Activated T-helper 1 cell treated with anti-CD3 and anti-CD28 coated beads, Interleukin-2, amount 50 U/mL, for 16 hours (primary cell): ENCODE data around the gene CGB5.
A peak's percentile ranks its signal among the peaks of the same experiment; 100 is the strongest.
"Not testable (repeated sequence)": the region's sequence is repeated elsewhere in the genome, so short reads cannot be mapped to it uniquely, and the experiment has no call there.

Source experiments
- DNase-seq, 2 donors: peaks; one replicate each; pipeline ENCODE4 v3.0.0-alpha.2; 2020; ENCODE audit warnings: low read depth in 1 of 2, low spot score in 1 of 2

The CGB5 gene

GRCh38 chr19:49020931-49021895 lies 22.4 kb upstream of the CGB5 start:
- no peak for DNase-seq

DNA sequence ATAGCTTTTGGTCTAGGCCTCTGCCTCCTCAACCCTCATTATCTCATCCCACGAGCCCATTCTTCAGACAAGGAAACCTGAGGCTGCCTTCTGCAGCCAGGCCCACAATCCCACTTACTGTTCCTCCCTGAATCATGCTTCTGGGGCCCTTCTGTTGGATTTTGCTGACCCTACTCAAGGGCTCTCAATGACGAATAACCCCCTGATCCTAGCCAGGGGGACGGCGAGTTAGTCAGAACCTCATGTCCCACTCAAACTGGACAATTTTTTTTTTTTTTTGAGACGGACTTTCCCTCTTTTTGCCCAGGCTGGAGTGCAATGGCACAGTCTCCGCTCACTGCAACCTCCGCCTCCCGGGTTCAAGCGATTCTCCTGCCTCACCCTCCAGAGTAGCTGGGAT lies 21.5 kb upstream of the CGB5 start:
- no peak for DNase-seq

GRCh38 chr19:49024233-49024632 lies 19.4 kb upstream of the CGB5 start, which contains the start of gene CGB3:
Gene CGB3, minus strand, starts transcription at chr19:49024333. Its CDS starts 362 bp downstream, at chr19:49023971.
- not testable (repeated sequence) for DNase-seq

DNA sequence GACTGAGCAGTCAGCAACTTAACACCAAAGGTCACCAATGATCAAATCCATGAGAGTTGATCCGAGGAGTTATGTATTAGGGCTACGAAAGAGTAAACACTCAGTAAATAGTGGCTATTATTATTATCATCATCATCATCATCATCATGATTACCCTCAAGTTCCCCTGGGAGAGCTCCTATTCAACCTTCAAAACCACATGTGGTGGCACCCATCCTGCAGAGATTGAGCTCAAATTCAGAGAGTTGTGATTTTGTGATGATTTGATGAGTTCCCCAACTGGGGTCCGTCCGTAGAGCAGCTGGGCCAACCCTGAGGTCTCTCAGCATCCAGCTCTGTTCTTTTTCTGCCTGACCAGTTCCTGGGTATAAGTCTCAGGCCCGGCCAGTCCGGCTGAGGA lies 18.6 kb upstream of the CGB5 start:
- DNase-seq, result not testable (repeated sequence)

DNA sequence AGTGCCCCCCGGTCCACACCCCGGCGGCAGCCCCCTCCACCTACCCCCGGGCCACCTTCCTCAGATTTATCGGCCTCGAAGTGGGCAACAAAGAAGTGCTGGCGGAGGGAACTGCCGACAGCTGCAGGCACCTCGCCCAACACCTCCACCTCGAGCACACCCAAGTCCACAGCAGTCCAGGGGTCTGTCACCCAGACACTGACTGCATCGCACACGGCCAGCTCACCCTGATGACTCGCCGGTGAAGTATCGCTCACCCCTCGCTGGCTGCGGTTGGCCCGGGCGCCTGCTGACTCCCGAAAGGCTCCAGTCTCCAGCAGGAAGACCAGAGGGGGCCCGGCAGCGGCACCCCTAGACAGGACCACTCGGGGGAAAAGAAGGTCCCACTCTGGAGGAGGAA lies 18.0 kb upstream of the CGB5 start:
- DNase-seq, result not testable (repeated sequence)

DNA sequence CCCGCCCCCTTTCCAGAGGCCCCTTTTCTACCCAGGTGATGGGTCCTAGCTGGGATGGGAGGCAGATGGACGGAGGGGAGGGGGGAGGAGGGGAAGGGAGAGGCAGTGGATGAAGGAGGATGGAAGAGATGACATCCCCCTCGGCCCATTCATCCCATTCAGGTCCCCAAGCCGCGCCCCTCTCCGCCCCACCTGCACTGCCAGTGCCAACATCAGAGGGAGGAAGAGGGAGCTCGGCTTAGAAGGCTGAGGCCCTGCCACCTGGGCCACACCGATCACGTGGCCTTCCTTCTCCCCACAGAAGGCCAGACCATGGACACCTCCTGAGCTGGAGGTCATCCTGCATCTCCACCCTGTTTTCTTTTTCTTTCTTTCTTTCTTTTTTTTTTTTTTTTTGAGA lies 15.0 kb upstream of the CGB5 start:
- not testable (repeated sequence) for DNase-seq

- DNase-seq, result not testable (repeated sequence)
Observed at GRCh38 chr19:49029749-49030148, 13.9 kb upstream of the CGB5 start.

DNA sequence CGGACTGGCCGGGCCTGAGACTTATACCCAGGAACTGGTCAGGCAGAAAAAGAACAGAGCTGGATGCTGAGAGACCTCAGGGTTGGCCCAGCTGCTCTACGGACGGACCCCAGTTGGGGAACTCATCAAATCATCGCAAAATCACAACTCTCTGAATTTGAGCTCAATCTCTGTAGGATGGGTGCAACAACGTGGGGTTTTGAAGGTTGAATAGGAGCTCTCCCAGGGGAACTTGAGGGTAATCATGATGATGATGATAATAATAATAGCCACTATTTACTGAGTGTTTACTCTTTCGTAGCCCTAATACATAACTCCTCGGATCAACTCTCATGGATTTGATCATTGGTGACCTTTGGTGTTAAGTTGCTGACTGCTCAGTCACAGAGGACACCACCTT lies 13.3 kb upstream of the CGB5 start:
- not testable (repeated sequence) for DNase-seq

DNA sequence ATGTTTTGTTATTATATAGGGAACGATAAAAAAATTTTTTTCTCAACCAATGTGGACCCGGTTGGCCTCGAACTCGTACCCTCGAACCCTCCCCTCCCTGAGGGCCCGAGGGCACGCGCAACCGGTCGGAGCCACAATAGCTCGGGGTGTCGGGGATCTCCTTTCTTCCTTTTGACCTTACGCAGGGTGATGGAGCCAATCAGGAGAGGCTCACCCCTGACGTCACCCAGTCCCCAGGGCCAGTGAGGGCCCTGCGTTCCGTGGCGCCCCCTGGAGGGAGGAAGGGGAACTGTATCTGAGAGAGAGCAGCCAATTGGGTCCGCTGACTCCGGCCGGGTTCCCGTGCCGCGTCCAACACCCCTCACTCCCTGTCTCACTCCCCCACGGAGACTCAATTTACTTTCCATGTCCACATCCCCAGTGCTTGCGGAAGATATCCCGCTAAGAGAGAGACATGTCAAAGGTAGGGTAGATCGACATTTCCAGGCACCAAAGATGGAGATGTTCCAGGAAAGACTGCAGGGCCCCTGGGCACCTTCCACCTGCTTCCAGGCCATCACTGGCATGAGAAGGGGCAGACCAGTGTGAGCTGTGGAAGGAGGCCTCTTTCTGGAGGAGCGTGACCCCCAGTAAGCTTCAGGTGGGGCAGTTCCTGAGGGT lies 11.9 kb upstream of the CGB5 start, which contains the start of gene CGB2:
TSS of gene CGB2 (plus strand) at position 249 of the 660 bp plus-strand sequence. CDS start at position 455, 206 bp downstream.
- DNase-seq, result peak in 1 of 2 donors; percentile 57

DNA sequence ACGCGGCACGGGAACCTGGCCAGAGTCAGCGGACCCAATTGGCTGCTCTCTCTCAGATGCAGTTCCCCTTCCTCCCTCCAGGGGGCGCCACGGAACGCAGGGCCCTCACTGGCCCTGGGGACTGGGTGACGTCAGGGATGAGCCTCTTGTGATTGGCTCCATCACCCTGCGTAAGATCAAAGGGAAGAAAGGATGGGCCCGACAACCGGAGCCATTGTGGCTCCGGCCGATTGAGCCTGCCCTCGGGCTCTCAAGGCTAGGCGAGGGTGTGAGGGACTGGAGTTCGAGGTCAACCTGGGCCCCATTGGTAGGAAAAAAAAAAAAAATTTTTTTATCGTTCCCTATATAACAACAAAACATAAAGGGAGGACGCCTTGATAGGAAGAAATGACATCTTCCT lies 6.8 kb upstream of the CGB5 start, which contains the start of gene CGB1:
TSS of gene CGB1 (minus strand) at position 81 of the 400 bp plus-strand sequence. CDS start 184 bp downstream, outside the sequence.
- DNase-seq, result not testable (repeated sequence)

DNA sequence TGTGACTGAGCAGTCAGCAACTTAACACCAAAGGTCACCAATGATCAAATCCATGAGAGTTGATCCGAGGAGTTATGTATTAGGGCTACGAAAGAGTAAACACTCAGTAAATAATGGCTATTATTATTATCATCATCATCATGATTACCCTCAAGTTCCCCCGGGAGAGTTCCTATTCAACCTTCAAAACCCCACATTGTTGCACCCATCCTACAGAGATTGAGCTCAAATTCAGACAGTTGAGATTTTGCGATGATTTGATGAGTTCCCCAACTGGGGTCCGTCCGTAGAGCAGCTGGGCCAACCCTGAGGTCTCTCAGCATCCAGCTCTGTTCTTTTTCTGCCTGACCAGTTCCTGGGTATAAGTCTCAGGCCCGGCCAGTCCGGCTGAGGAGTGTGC lies 5.5 kb upstream of the CGB5 start:
- DNase-seq, result not testable (repeated sequence)

DNA sequence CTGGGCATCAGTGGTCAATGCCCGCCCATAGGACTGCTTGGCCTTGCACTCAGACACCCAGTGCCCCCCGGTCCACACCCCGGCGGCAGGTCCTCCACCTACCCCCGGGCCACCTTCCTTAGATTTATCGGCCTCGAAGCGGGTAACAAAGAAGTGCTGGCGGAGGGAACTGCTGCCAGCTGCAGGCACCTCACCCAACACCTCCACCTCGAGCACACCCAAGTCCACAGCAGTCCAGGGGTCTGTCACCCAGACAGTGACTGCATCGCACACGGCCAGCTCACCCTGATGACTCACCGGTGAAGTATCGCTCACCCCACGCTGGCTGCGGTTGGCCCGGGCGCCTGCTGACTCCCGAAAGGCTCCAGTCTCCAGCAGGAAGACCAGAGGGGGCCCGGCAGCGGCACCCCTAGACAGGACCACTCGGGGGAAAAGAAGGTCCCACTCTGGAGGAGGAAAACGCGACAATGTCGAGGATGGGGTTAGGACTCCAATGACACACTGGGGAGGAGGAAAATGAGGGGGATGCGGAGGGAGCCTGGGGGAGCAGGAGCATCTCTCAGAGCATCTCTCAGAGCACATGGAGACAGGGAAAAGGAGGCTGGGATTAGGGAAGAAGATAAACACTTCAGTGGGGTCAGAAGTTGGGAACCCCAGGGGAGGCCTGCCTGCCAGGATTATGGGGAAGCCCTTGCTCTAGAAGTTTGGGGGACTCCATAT lies 4.9 kb upstream of the CGB5 start:
- not testable (repeated sequence) for DNase-seq

- DNase-seq, result not testable (repeated sequence)
Observed at GRCh38 chr19:49039736-49040135, 3.9 kb upstream of the CGB5 start.

- no peak for DNase-seq
Observed at GRCh38 chr19:49042177-49042576, 1.5 kb upstream of the CGB5 start.

- not testable (repeated sequence) for DNase-seq
Observed at GRCh38 chr19:49042666-49043065, 982 bp upstream of the CGB5 start.

- DNase-seq, result not testable (repeated sequence)
Observed at GRCh38 chr19:49049011-49049410, 5.4 kb downstream of the CGB5 start, which contains the start of gene CGB8. Gene CGB8, minus strand, starts transcription at chr19:49049111. Its CDS starts 372 bp downstream, at chr19:49048739.

GRCh38 chr19:49049834-49050233 lies 6.2 kb downstream of the CGB5 start:
- DNase-seq, result not testable (repeated sequence)

DNA sequence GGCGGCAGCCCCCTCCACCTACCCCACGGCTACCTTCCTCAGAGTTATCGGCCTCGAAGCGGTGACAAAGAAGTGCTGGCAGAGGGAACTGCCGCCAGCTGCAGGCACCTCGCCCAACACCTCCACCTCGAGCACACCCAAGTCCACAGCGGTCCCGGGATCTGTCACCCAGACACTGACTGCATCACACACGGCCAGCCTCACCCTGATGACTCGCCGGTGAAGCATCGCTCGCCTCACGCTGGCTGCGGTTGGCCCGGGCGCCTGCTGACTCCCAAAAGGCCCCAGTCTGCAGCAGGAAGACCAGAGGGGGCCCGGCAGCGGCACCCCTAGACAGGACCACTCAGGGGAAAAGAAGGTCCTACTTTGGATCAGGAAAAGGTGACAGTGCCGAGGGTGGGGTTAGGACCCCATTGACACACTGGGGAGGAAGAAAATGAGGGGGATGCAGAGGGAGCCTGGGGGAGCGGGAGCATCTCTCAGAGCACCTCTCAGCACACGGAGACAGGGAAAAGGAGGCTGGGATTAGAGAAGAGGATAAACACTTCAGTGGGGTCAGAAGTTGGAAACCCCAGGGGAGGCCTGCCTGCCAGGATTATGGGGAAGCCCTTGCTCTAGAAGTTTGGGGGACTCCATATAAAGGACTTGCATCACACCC lies 6.9 kb downstream of the CGB5 start:
- DNase-seq, result not testable (repeated sequence)

DNA sequence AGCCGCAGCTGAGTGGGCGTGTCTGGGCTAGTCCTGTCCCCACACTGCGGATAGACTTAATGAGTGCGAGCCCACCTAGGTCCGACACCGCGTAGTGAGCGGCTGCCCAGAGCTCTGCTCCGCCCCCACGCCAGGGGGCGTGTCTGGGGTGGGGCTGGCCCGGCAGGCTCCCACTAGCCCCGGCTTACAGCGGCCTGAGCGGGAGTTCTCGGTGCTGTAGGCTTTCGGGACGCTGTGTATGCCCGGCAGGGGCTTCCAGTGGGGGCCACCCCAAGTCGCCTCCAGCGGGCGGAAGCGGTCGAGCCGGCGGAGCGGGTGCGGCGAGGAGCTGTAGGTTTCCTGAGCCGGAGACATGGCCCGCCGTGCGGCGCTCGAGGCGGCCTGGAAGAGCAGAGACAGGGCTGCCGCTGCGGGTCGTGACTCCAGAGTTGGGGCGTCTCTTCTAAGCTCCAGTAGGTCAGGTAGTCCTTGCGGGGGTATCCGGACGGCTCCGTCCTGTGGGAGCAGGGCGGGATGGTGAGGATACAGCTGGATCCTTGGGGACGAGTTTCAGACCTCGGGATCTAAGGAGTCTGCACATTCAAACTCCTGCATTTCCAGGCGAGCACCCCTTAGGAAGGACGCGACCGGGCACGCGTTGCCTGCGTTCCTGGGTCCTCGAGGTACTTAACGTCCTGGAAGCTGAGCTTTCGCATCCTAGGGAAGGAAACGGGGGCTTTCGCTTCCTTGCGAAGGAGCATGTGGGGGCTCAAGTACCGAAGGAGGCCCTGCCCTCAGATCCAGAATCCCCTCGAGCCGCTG lies 12.7 kb downstream of the CGB5 start:
- peak; percentile 16 to 23 for DNase-seq
